Activated CD8-positive, alpha-beta T cell treated with anti-CD3 and anti-CD28 coated beads for 36 hours (primary cell): ENCODE results near the gene GLT8D1. TPM values are rescaled to one million over a fixed set of nuclear protein-coding genes. Genes with fewer than 3 reads are reported as not detected.

Experiments
- ATAC-seq: fragments of 200-7000 bp; cut with Tn5 transposase; one replicate; pipeline ENCODE4 v1.10.0; 2021; ENCODE audit warnings: mild to moderate bottlenecking, moderate library complexity
- CTCF ChIA-PET: fragments of 350-600 bp; sonication (Branson Sonifier 250); formaldehyde crosslinking; loops from one replicate; lab custom pipeline; 2021; ENCODE audit warnings: antibody characterized with exemption; lab: Charles Lee
- POLR2A ChIA-PET: fragments of 350-600 bp; sonication (Branson Sonifier 250); formaldehyde crosslinking; loops from one replicate; lab custom pipeline; 2021; ENCODE audit warnings: antibody characterized with exemption; lab: Charles Lee
- DNase-seq: peaks from one replicate; pipeline ENCODE4 v3.0.0-alpha.2; 2020
- H3K27ac Mint-ChIP-seq: one replicate; pipeline ENCODE4 v1.8.0; 2021; ENCODE audit warnings: mild to moderate bottlenecking, mixed read lengths
- H3K27me3 Mint-ChIP-seq: one replicate; pipeline ENCODE4 v1.8.0; 2021; ENCODE audit warnings: mixed read lengths
- H3K36me3 Mint-ChIP-seq: one replicate; pipeline ENCODE4 v1.8.0; 2021; ENCODE audit warnings: low read depth, mixed read lengths
- H3K4me1 Mint-ChIP-seq: one replicate; pipeline ENCODE4 v1.8.0; 2021; ENCODE audit warnings: low read depth, mixed read lengths
- H3K4me3 Mint-ChIP-seq: one replicate; pipeline ENCODE4 v1.8.0; 2021; ENCODE audit warnings: mild to moderate bottlenecking, moderate library complexity, mixed read lengths
- H3K9me3 Mint-ChIP-seq: one replicate; pipeline ENCODE4 v1.8.0; 2021; ENCODE audit warnings: mixed read lengths
- intact Hi-C: fragments of 100-400 bp; cut with micrococcal nuclease; formaldehyde crosslinking; loops from one replicate; pipeline ENCODE4 v1.10.0; 2022
- total RNA-seq, 2 experiments: library from RNA; stranded (reverse); gene quantifications; one replicate each; pipeline ENCODE4 v1.2.3, GENCODE V29; 2021
- TF ChIP-seq, protein P1 (sequence below): fragments of 200-600 bp; IDR thresholded peaks from one replicate; pipeline ENCODE4 v1.8.0; 2022; ENCODE audit warnings: antibody characterized with exemption, mild to moderate bottlenecking

Gene GLT8D1
- total RNA-seq, 2 experiments from 2014 or later, result 34.0 to 35.0 TPM

DNA sequence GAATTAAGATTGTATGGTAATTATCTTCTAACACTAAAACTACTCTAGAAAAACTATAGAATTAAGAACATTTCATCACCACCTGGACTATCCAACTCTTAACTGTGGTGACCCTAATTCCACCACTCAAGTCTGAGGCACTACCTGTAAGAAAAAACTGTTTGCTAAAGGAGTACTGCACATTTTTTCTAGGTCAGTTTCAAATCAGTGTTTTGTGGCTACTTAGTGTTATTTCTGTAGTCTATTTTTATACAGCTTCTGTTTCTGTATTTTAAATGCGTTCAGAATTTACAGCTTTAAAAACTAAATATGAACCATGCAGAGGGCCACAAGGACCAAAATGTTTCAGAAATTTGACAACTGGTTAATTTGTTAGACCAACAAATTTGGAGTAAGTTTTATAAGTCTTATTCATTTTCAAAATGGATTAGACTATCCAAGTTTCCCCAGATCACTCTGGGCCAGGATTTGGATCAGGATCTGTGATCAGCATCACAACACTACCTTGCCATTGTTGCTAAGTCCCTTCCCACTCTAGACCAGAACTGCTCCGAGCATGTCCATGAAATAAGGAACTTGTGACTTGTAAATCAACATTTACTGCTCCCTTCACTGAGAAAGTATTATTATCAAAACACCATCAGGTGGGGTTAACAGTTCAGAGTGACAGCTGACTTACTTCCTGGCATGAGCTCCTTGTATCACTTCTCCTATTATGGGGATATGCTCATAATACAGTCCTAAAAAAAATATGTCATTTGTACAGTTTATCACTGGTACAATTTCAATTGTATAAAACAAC lies 8.6 kb downstream of the GLT8D1 start:
- H3K27me3 Mint-ChIP-seq, result no peaks in the 10 kb centered on the region
- H3K9me3 Mint-ChIP-seq, result no peaks in the 10 kb centered on the region
- DNase-seq (no peak), ATAC-seq (no peak)
- intact Hi-C loops, result no loop called here
- peaks cover 45% of the 10 kb centered on the region for H3K36me3 Mint-ChIP-seq
- ChIA-PET CTCF (interaction anchor here (0.9 to 1.7 kb wide), 3 partner anchors 10 to 124 kb away, joined by 3 to 4 read pairs (median 3); no protein-coding TSS in a partner anchor), POLR2A (interaction anchor here (0.6 to 3.6 kb wide), 4 partner anchors 8 to 25 kb away, joined by 3 to 15 read pairs (median 3); partner anchors contain the start of genes GLT8D1, GNL3 and SPCS1)
- TF ChIP-seq, protein P1, sequence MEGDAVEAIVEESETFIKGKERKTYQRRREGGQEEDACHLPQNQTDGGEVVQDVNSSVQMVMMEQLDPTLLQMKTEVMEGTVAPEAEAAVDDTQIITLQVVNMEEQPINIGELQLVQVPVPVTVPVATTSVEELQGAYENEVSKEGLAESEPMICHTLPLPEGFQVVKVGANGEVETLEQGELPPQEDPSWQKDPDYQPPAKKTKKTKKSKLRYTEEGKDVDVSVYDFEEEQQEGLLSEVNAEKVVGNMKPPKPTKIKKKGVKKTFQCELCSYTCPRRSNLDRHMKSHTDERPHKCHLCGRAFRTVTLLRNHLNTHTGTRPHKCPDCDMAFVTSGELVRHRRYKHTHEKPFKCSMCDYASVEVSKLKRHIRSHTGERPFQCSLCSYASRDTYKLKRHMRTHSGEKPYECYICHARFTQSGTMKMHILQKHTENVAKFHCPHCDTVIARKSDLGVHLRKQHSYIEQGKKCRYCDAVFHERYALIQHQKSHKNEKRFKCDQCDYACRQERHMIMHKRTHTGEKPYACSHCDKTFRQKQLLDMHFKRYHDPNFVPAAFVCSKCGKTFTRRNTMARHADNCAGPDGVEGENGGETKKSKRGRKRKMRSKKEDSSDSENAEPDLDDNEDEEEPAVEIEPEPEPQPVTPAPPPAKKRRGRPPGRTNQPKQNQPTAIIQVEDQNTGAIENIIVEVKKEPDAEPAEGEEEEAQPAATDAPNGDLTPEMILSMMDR, result no peak
- H3K27ac Mint-ChIP-seq, result peak overlapping the region; percentile 81
- no peak overlapping the region for H3K4me3 Mint-ChIP-seq
- H3K4me1 Mint-ChIP-seq, result peaks cover 37% of the 10 kb centered on the region

DNA sequence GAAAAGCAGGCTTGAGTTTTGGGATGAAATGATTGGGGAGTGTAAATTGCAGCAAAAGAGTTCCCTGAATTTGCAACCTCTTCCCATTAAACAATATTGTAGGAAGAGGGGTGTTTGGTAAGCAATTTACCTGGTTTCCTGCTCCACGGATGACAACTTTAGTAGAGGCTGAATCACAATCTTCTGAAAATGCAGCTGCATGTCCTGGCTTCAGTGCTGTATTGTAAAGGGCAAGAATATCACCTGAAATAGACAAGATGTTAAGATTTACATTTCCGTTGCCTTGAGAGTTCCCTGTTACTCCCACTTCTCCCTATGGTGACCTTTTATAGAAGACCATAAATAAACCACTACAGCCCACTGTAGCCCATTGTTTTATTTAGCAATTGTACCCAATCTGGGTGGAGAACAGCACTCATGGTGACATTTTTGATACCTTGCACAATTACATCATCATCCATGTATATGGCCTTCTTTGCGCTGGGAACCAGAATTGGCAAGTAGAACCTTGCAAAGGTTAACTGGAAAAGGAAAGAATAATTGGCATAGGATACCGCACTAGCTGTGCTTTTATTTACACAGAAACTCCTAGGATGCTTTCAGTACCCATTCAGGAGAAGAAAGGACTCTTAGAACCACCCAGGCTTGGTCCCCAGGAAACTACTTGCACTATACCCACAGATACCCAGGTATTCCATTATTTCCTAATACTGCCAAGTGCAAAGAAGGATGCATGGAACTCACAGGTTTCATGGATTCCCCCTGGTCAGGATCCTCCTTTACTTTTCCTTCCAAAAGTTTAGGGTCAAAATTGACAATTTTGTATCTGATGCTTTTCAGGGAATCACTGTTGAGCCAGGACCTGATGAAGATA lies 9.6 kb downstream of the GLT8D1 start:
- Mint-ChIP-seq H3K4me1 (peaks cover 42% of the 10 kb centered on the region), H3K9me3 (no peaks in the 10 kb centered on the region), H3K27ac (peak overlapping the region; percentile 74), H3K27me3 (no peaks in the 10 kb centered on the region), H3K4me3 (no peak overlapping the region), H3K36me3 (peaks cover 49% of the 10 kb centered on the region)
- POLR2A ChIA-PET, result interaction anchor here (0.6 to 3.6 kb wide), 7 partner anchors 7 to 50 kb away, joined by 3 to 15 read pairs (median 3); partner anchors contain the start of genes GLT8D1, GNL3 and SPCS1
- DNase-seq, result no peak
- intact Hi-C loops, result no loop called here
- TF ChIP-seq, protein P1, result no peak
- no peak for ATAC-seq
- CTCF ChIA-PET, result interaction anchor here (0.9 to 1.7 kb wide), 3 partner anchors 8 to 24 kb away, joined by 3 to 4 read pairs (median 3); no protein-coding TSS in a partner anchor

DNA sequence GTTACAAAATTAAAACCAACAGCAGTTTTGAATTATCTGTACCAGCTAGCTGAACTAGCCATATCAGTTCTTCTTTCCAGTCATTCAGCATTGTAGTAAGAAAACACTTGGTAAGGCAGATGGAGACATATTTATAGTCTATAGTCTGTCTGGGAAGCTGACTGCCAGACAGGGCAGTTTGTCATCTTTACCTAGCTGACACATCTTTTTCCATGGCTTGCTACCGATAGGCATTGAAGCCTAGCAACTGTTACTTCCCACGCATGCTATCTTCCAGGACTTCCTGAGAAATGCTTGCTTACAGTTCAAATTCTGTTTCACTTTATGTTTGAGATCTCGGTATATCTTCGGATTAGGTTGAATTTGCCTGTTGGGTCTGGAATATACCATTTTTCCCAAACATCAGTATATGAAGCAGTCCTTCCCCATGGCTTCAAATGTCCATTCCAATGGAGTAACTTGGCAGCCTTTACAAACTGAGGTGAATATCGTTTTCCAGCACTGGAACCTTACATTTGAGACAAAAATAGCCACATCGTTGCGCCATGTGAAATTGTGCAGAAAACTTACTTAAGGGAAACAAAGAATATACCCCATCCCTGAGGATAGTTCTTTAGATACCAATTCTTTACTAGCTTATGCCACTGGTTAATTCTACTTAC lies 10.9 kb downstream of the GLT8D1 start:
- Mint-ChIP-seq H3K4me1 (peaks cover 49% of the 10 kb centered on the region), H3K36me3 (peaks cover 61% of the 10 kb centered on the region), H3K27me3 (no peaks in the 10 kb centered on the region), H3K27ac (peak overlapping the region; percentile 35), H3K9me3 (no peaks in the 10 kb centered on the region), H3K4me3 (no peak overlapping the region)
- ATAC-seq (no peak), DNase-seq (no peak)
- TF ChIP-seq, protein P1, result no peak
- intact Hi-C loops, result no loop called here
- POLR2A ChIA-PET, result interaction anchor here (1.1 to 10.1 kb wide), 4 partner anchors 8 to 11 kb away, joined by 5 to 101 read pairs (median 11); partner anchors contain the start of genes GLT8D1, GNL3 and SPCS1
- CTCF ChIA-PET, result no interaction called here

DNA sequence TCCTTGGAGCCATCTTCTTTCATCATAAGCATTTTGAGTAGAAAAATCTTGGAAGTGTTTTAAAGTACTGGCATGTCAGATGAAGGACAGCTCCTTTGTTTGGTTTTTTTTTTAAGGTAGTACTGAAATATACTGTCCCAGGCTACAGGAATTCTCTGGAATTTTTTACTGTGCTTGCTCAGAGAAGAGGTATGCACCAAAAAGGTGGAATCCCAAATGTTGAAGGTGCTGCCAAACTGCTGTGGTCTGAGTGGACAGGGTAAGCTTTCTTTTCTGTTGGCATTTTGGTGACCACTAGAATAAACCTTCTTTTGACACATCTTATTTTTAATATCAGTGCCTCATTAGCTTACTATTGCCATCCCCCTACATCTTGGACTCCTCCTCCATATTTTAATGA lies 12.5 kb downstream of the GLT8D1 start:
- TF ChIP-seq, protein P1, result no peak
- ATAC-seq, result no peak
- Mint-ChIP-seq H3K27ac (peak overlapping the region; percentile 55), H3K9me3 (no peaks in the 10 kb centered on the region), H3K4me3 (no peak overlapping the region), H3K27me3 (no peaks in the 10 kb centered on the region), H3K4me1 (peaks cover 65% of the 10 kb centered on the region), H3K36me3 (peaks cover 77% of the 10 kb centered on the region)
- CTCF ChIA-PET, result interaction anchor here (1.0 to 1.1 kb wide), 2 partner anchors 12 to 14 kb away, joined by 3 read pairs; partner anchors contain the start of genes GLT8D1 and SPCS1
- DNase-seq, result no peak
- POLR2A ChIA-PET, result interaction anchor here (0.6 to 10.1 kb wide), 5 partner anchors 9 to 412 kb away, joined by 3 to 101 read pairs (median 4); partner anchors contain the start of genes GLT8D1 and SPCS1
- intact Hi-C loops, result no loop called here
